C4-2B (cell line): Measurements from ENCODE around the gene SPINT2.

Experiments used
- H3K27ac ChIP-seq: fragments of 450-650 bp; 2 replicates; pipeline ENCODE4 v1.5.1; 2017
- ZFX ChIP-seq: fragments of 450-650 bp; IDR thresholded peaks from 2 replicates; pipeline ENCODE4 v1.6.1; 2017
- TF ChIP-seq, protein P1 (sequence below): fragments of 450-650 bp; conservative IDR thresholded peaks from 2 replicates; pipeline ENCODE4 v1.5.1; 2017; ENCODE audit warnings: mild to moderate bottlenecking

Gene SPINT2

DNA sequence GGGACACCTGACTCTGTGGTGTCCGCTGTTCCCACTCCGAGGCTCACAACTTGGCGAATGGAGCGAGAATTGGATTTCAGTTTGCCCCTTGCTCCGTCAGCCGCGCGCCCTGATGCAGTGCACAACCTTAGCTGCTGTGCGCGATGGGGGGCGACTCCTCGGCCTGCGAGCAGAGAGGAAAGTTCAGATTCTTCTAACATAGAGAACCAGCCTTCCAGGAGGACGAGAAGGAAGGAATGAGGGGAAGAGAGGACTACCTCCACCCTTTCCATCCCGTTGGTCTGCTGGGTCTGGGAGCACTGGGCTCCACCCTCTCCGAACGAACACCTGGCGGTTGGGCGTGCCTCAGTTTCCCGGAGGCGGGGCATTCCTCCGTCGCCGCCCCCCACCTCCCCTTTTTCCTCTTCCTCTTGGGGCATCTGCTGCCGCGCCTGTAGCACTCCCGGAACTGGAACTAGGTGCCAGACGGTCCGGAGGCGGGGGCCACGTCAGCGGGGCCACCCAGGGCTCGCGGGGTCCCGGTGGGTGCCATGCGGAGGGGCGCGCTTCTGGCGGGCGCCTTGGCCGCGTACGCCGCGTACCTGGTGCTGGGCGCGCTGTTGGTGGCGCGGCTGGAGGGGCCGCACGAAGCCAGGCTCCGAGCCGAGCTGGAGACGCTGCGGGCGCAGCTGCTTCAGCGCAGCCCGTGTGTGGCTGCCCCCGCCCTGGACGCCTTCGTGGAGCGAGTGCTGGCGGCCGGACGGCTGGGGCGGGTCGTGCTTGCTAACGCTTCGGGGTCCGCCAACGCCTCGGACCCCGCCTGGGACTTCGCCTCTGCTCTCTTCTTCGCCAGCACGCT, 55.3 kb downstream of the SPINT2 start, which contains the start of gene KCNK6:
KCNK6 (plus strand) TSS at position 425 of the 838 bp plus-strand sequence; CDS start at position 531, 106 bp downstream.
- H3K27ac ChIP-seq, result peak within 1 kb of the TSS; percentile 13; the same call in 1 of the 2 replicates
- TF ChIP-seq, protein P1, sequence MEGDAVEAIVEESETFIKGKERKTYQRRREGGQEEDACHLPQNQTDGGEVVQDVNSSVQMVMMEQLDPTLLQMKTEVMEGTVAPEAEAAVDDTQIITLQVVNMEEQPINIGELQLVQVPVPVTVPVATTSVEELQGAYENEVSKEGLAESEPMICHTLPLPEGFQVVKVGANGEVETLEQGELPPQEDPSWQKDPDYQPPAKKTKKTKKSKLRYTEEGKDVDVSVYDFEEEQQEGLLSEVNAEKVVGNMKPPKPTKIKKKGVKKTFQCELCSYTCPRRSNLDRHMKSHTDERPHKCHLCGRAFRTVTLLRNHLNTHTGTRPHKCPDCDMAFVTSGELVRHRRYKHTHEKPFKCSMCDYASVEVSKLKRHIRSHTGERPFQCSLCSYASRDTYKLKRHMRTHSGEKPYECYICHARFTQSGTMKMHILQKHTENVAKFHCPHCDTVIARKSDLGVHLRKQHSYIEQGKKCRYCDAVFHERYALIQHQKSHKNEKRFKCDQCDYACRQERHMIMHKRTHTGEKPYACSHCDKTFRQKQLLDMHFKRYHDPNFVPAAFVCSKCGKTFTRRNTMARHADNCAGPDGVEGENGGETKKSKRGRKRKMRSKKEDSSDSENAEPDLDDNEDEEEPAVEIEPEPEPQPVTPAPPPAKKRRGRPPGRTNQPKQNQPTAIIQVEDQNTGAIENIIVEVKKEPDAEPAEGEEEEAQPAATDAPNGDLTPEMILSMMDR, result no peak
- TF ChIP-seq ZFX, result no peak

DNA sequence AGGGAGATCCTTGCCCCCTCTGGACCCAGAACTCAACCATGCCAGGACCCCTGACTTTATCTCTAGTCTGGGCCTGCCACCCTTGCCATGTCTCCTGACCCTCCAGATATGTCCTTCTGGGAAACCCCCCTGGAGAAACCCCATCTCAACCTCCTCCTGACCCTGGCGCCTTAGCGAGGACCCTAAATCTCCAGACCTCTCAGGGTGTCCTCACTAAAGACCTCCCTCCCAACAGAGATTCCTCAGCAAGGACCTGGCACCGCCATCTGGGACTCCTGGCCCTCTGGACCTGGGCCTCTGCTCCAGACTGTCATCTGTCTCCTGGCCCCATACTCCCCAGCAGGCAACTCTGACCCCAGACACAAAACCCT, 56.6 kb downstream of the SPINT2 start:
- no peak for TF ChIP-seq ZFX
- TF ChIP-seq, protein P1, result no peak
- H3K27ac ChIP-seq, result no peak overlapping the region

DNA sequence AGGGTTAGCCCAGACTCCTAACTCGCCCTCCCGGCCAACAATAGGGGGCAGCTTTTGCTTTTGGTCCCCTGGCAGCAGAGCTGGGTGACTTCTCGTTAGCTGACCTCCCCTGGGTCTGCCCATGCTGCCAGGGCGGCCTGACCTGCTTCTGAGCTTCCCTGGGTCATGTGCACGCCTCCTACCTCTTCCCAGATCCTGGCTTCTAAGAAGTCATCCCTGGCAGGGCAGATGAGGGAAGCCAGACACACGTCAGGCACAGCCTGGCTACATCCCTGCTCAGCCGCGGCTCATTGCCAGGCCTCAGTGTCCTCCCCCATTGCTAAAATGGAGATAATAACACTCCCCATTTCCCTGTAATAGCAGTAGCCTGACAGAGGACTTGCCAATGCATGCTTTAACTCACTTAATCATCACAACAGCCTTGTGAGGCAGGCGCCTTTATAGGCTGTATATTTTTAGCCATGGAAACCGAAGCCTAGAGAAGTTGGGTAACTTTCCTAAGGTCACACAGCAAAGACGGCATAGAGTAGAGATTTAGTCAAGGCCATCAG, 57.3 kb downstream of the SPINT2 start:
- TF ChIP-seq ZFX, result no peak
- TF ChIP-seq, protein P1, result no peak
- no peak overlapping the region for H3K27ac ChIP-seq

DNA sequence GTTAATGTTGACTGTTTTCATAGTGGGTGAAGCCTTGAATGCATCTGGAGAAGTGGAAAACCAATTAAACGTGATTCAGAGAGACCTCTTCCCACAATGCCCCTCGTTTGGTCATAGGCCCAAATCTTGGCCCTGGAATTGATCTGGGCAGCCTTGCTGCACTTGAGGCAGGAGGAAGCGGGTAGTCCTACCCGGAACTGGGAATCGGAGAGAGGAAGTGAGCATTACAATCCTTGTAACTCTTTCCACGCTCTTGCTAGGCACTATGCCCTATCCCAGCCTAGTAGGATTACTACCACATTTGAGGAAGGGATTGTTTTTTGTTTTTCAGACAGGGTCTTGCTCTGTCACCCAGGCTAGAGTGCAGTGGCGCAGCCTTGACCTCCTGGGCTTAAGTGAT, 58.9 kb downstream of the SPINT2 start:
- no peak for TF ChIP-seq ZFX
- TF ChIP-seq, protein P1, result no peak
- no peak overlapping the region for H3K27ac ChIP-seq

DNA sequence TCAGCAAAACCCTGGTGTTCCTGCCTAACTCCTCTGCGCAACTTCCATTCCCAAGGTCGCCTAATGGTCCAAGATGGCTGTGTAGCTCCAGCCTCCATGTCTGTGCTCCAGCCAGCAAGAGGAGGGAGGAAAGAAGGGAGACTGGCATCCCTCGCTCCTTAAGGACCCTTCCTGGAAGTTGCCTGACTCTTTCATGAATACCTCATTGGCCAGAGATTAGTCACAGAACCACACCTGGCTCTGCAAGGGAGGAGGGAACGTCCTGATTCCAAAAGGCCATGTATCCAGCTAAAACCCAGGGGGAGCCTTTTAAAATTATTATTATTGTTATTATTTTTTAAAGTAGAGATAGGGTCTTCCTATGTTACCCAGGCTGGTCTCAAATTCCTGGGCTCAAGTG, 60.1 kb downstream of the SPINT2 start:
- H3K27ac ChIP-seq, result no peak overlapping the region
- no peak for TF ChIP-seq ZFX
- TF ChIP-seq, protein P1, result no peak

DNA sequence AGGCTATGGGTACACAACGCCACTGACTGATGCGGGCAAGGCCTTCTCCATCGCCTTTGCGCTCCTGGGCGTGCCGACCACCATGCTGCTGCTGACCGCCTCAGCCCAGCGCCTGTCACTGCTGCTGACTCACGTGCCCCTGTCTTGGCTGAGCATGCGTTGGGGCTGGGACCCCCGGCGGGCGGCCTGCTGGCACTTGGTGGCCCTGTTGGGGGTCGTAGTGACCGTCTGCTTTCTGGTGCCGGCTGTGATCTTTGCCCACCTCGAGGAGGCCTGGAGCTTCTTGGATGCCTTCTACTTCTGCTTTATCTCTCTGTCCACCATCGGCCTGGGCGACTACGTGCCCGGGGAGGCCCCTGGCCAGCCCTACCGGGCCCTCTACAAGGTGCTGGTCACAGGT, 62.2 kb downstream of the SPINT2 start:
- no peak overlapping the region for H3K27ac ChIP-seq
- TF ChIP-seq ZFX, result no peak
- TF ChIP-seq, protein P1, result no peak

DNA sequence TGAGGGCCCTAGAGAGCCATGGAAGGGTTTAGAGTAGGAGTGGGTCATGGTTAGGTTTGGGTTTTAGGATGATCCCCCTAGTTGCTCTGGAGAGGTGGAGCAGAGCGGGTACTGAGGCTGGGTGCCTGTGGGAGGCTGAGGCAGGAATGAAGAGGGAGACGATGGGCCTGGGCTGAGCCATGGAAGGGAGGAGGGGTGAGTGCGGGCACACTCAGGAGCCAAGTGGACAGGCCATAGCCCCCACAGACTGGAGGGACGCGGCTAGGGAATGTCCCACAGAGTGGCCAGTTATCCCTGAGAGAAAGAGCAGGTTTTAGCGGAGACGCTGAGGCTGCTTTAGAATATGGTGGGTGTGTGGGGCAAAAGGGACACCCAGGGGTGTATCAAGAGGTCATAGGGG, 65.3 kb downstream of the SPINT2 start:
- no peak overlapping the region for H3K27ac ChIP-seq
- TF ChIP-seq, protein P1, result no peak
- no peak for TF ChIP-seq ZFX
